GM15510 (cell line): ENCODE measurements around the gene CTNNB1.

Source experiments
- POLR2A ChIP-seq: IDR thresholded peaks from 3 replicates; pipeline ENCODE4 v1.6.1; 2011; ENCODE audit warnings: borderline replicate concordance; ENCODE audit not compliant: insufficient read length; ENCODE audit errors: extremely low read depth

The CTNNB1 gene

DNA sequence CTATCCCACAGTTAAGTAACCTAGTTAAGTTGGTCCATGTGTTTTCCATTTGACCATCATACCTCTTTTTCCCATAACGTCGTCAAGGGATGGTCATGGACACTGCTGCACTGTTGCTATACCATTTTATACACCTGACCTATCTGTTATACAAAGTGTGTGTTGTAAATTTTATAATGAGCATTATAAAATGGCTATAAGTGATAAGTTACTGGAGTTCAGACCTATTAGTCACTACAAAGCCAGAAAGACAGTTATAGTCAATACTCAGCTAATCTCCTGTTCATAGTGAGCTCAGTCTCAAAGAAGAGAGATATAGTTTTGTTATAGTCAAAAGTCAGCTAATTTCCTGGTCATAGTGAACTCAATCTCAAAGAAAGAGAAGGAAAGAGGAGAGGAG is 18.9 kb upstream of the CTNNB1 start:
- TF ChIP-seq POLR2A = no peak

GRCh38 chr3:41182504-41183059 is 16.7 kb upstream of the CTNNB1 start:
- no peak for TF ChIP-seq POLR2A

DNA sequence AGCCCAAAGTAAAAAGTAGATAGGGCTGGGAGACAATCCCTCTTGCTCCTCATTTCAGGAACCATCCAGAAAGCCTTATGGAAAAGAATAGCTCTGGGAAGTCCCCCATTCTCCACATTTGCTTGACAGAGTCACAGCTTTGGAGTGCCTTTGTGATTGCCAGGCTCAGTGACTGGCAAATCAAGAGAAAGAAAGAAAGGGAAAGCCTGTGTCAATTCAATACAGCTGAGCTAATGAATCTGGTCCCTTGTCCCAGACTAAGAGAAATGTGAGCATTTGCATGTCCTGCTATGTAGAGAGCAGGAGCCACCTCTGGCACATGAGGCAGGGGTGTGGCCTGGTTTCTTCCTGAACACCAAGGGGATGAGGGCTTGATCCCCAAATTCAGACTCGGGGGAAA is 14.9 kb upstream of the CTNNB1 start:
- no peak for TF ChIP-seq POLR2A

DNA sequence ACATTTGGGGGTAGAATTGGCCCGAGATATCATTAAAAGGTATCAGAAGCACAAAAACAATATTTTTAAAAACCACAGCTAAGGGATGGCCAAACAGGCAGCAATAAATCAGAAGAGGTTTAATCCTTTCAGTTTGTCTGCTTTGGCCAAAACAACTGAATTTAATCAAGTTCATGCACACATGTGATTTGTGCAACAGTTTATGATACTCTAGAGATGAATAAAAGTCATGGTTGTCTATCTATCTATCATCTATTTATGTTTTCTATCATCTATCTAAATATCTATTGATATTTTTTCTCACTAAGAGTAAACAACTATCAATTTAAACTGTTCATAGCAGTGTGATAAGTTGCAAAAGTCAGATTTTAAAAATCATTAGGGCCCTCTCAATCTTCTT is 13.0 kb upstream of the CTNNB1 start:
- TF ChIP-seq POLR2A = no peak

- TF ChIP-seq POLR2A = no peak
Measured at GRCh38 chr3:41188306-41188705, 11.0 kb upstream of the CTNNB1 start.

DNA sequence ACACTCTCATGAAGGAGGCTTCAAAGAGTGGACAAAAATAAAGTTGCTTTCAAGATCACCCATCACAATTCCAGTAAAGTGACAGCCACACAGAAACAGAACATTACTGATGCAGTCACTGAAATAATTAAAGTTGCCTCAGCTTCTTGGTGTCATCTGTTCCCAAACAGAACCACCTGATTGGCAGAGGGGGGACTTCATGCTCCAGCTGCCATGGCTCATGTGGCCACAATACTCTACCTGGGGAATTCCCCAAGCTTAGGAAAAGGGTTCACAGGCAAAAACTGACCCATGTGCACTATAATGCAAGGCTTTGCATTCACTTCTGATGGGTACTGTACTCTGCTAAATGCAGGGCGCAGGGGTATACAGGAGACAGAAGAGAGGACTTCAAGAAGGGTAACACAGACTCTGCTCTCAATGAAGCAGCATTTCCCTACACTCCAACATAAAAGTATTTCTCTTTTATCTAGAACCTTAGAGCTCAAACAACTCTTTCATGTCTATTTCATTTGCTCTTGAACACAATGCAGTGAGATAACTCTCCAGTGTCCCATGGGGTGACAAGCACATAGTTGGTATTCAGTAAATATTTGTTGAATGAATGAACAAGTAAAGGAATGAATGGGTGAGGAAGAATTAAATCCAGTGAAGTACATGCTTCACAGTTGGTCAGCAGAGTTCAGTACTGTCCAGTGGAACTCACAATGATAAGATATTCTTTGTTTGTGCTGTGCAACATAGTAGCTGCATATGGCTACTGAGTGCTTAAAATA is 8.6 kb upstream of the CTNNB1 start:
- TF ChIP-seq POLR2A = no peak

GRCh38 chr3:41192885-41193284 is 6.4 kb upstream of the CTNNB1 start:
- no peak for TF ChIP-seq POLR2A

GRCh38 chr3:41193794-41194539 is 5.3 kb upstream of the CTNNB1 start:
- no peak for TF ChIP-seq POLR2A

DNA sequence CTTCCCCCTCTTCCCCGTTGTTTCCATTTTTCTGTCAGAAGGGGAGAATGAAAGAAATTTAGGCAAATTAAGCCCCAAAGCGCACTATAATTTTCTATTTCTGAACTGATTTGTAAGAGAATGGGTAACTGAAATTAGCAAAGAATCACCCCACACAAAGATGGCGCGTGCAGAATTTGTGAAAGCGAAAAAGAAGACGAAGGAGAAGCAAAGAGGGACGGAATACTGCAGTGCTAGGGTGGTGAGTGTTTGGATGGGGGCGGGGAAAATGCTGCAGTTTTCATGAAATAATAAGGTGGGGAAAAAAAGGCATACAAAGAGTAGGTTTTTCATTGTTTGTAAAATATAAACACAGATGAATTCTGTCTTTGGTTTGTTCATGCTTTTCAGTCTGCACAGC is 4.6 kb upstream of the CTNNB1 start:
- TF ChIP-seq POLR2A = no peak

- no peak for TF ChIP-seq POLR2A
Measured at GRCh38 chr3:41195946-41196345, 3.4 kb upstream of the CTNNB1 start.

DNA sequence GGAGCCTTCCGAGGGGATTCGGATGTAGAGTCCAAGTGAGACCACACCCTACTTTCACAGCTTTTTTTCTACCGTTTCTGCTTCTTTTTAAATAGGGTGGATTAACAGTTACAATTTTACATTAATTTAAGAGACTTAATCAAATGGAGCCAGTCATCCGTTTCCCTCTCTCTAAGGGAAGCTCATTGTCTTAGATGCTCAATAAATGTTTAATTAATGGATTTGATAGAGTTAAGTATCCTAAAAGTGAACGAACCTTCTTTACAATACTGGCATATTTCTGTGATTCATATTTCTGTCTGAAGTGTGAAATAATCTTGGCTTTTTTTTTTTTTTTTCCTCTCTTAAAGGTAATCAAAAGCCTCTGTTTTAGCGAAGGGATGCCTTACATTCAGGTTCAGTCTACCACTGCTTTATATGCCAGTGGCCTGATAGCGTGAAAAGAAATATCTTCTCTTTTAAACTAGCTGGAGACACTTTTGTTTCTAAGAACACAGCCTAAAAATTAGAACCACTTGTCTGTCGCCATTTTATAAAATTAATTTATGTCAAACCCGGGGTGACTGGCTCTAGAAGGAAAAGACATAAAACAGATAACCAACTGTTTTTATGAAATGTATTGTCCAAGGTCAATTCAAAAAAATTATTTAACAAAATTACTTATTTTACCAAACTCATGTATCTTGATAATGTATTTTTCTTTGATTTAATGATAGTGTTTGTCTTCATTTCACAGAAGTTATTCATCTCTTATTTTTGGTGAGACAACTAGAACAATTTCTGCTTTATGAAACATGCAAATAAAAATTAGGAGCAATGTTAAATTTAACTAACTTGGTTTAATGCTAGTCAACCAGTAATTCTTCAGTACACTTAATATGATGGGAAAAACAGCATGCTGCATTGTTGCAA is 2.5 kb upstream of the CTNNB1 start:
- no peak for TF ChIP-seq POLR2A

GRCh38 chr3:41198046-41198445 is 1.3 kb upstream of the CTNNB1 start:
- no peak for TF ChIP-seq POLR2A

DNA sequence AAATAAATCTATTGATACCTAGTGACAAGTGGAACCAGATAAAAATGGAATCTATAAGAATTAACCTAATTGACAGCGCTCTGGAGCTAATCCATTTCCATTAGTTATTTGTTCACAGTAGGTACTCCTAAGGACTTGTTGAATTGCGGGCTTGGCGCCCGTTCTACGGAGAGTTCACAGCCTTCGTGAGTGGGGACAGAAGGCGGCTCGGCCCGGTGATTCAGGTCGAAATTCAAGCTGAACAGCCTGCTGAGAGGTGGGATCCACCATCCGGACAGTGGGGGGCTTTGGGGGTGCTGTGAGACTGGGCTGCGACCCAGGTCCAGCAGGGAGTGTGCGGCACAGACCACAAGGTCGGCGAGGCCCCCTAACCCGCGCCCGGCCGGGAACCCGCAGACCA is 779 bp upstream of the CTNNB1 start:
- TF ChIP-seq POLR2A = no peak

DNA sequence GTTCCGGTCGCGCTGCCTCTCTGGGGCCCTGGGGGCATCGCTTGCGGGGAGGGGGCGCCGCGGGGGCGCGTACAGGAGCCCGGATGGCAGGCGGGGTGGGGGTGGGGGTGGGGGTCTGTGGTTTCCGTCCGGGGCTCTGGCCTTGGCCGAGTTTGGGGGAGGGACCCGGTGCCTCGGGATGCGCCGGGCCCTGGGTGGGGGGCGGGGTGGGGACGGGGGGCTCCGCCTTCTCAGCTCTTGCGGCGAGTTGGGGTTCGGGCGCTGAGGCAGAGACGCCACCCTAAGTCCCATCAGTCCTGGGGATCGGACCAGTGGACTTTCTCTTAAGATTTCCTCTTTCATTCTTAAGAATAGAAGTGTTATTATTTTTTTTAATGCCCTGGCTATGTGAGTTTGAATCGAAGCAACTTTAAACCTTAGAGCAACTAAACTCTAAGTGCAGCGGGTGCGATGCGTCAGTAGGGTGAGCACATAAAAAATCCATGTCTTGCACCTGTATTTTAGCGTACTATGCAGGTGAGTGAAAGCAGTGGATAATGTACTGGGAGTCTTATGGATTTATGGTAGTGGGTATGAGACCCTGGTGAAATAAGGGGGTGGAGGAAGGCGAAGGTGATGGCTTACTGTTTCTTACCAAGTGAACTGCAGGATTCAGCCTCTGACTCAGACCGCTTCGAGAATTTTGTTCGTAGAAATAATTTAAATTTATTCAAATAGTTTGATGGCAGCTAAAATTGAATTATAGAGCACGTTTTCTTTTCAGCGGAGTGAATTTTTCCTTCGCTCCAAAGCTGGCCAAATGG is 762 bp downstream of the CTNNB1 start:
- no peak for TF ChIP-seq POLR2A
